Activated CD4-positive, alpha-beta T cell treated with anti-CD3 and anti-CD28 coated beads for 48 hours (primary cell): Measurements from ENCODE around the gene PPP1R12A.
A peak's percentile ranks its signal among the peaks of the same experiment; 100 is the strongest.

ENCODE experiments used
- DNase-seq: peaks from one replicate; pipeline ENCODE4 v3.0.0-alpha.2; 2020

PPP1R12A gene

GRCh38 chr12:79766705-79767464 is 168.0 kb downstream of the PPP1R12A start:
- DNase-seq: no peak

GRCh38 chr12:79765157-79765556 is 169.7 kb downstream of the PPP1R12A start:
- no peak for DNase-seq

- DNase-seq: no peak
Measured at GRCh38 chr12:79764641-79765040, 170.3 kb downstream of the PPP1R12A start.

GRCh38 chr12:79763766-79764452 is 171.0 kb downstream of the PPP1R12A start:
- DNase-seq: no peak

GRCh38 chr12:79761341-79761740 is 173.6 kb downstream of the PPP1R12A start:
- DNase-seq: no peak

- no peak for DNase-seq
Measured at GRCh38 chr12:79747274-79747673, 187.6 kb downstream of the PPP1R12A start.

- DNase-seq: peak; percentile 22
Measured at GRCh38 chr12:79737875-79738718, 196.8 kb downstream of the PPP1R12A start.

- DNase-seq: no peak
Measured at GRCh38 chr12:79732638-79733037, 202.3 kb downstream of the PPP1R12A start.

- no peak for DNase-seq
Measured at GRCh38 chr12:79725987-79726386, 208.9 kb downstream of the PPP1R12A start.
